ENCODE results near the gene FHIT.

GRCh38 chr3:60445446-60445845 is 805.8 kb downstream of the FHIT start:
- TF ChIP-seq CTCF (conservative IDR thresholded peaks at IDR 0.05; ENCODE audit: low read depth, low read length), result no peak
- TF ChIP-seq EZH2 (IDR thresholded peaks at IDR 0.05; ENCODE audit: low read length, unreplicated experiment), result no peak

Measured in PC-3 (cell line).